Measurements from ENCODE around the gene SLC7A6.

Gene SLC7A6

GRCh38 chr16:68257251-68257905 lies 6.9 kb upstream of the SLC7A6 start:
- DNase-seq (ENCODE audit: low read depth, low spot score): no peak

- no peak for DNase-seq (ENCODE audit: low read depth, low spot score)
Measured at GRCh38 chr16:68257906-68258800, 6.2 kb upstream of the SLC7A6 start.

- DNase-seq (ENCODE audit: low read depth, low spot score): no peak
Measured at GRCh38 chr16:68259007-68259825, 5.1 kb upstream of the SLC7A6 start.

- DNase-seq (ENCODE audit: low read depth, low spot score): no peak
Measured at GRCh38 chr16:68263559-68264127, 683 bp upstream of the SLC7A6 start.

GRCh38 chr16:68265078-68265920 lies 973 bp downstream of the SLC7A6 start:
- no peak for DNase-seq (ENCODE audit: low read depth, low spot score)

- no peak for DNase-seq (ENCODE audit: low read depth, low spot score)
Measured at GRCh38 chr16:68267612-68268405, 3.5 kb downstream of the SLC7A6 start.

GRCh38 chr16:68269793-68270192 lies 5.5 kb downstream of the SLC7A6 start:
- DNase-seq (ENCODE audit: low read depth, low spot score): no peak

- DNase-seq (ENCODE audit: low read depth, low spot score): no peak
Measured at GRCh38 chr16:68270353-68270752, 6.0 kb downstream of the SLC7A6 start.

- DNase-seq (ENCODE audit: low read depth, low spot score): no peak
Measured at GRCh38 chr16:68272507-68273209, 8.3 kb downstream of the SLC7A6 start.

GRCh38 chr16:68273459-68273858 lies 9.1 kb downstream of the SLC7A6 start:
- no peak for DNase-seq (ENCODE audit: low read depth, low spot score)

GRCh38 chr16:68273896-68274295 lies 9.6 kb downstream of the SLC7A6 start:
- no peak for DNase-seq (ENCODE audit: low read depth, low spot score)

- DNase-seq (ENCODE audit: low read depth, low spot score): no peak
Measured at GRCh38 chr16:68274441-68274840, 10.1 kb downstream of the SLC7A6 start.

- no peak for DNase-seq (ENCODE audit: low read depth, low spot score)
Measured at GRCh38 chr16:68275611-68276191, 11.4 kb downstream of the SLC7A6 start.

GRCh38 chr16:68276223-68276622 lies 11.9 kb downstream of the SLC7A6 start:
- DNase-seq (ENCODE audit: low read depth, low spot score): no peak

- no peak for DNase-seq (ENCODE audit: low read depth, low spot score)
Measured at GRCh38 chr16:68279726-68280558, 15.6 kb downstream of the SLC7A6 start.

- no peak for DNase-seq (ENCODE audit: low read depth, low spot score)
Measured at GRCh38 chr16:68281368-68282063, 17.2 kb downstream of the SLC7A6 start.

GRCh38 chr16:68282064-68282452 lies 17.7 kb downstream of the SLC7A6 start:
- no peak for DNase-seq (ENCODE audit: low read depth, low spot score)

- no peak for DNase-seq (ENCODE audit: low read depth, low spot score)
Measured at GRCh38 chr16:68283346-68283745, 19.0 kb downstream of the SLC7A6 start.
